HepG2 (cell line): ENCODE results near the gene MISP3. TPM values are rescaled to one million over a fixed set of nuclear protein-coding genes. Genes with fewer than 3 reads are reported as not detected.

Source experiments
- AKAP8 ChIP-seq: sonication (generic); formaldehyde crosslinking; IDR thresholded peaks from 2 replicates; pipeline ENCODE4 v1.5.1; 2020; ENCODE audit warnings: mild to moderate bottlenecking, missing genetic modification reagents
- ARID2 ChIP-seq: sonication (generic); formaldehyde crosslinking; IDR thresholded peaks from 2 replicates; pipeline ENCODE4 v1.8.1; 2022; ENCODE audit warnings: mild to moderate bottlenecking, missing genetic modification reagents, borderline replicate concordance
- ARID5B ChIP-seq: IDR thresholded peaks from 2 replicates; pipeline ENCODE4 v1.4.0; 2020; ENCODE audit warnings: mild to moderate bottlenecking, missing genetic modification reagents
- FOXP1 ChIP-seq, 2 experiments: fragments of 450-650 bp in 1 of 2; IDR thresholded peaks; 2 replicates each; pipeline ENCODE4 v1.6.1; 2017 to 2018; ENCODE audit warnings: antibody characterized with exemption in 1 of 2
- HDAC2 ChIP-seq: sonication (generic); formaldehyde crosslinking; IDR thresholded peaks from 2 replicates; pipeline ENCODE4 v1.4.0; 2020; ENCODE audit warnings: missing genetic modification reagents
- KLF12 ChIP-seq: sonication (generic); formaldehyde crosslinking; IDR thresholded peaks from 2 replicates; pipeline ENCODE4 v1.4.0; 2020; ENCODE audit warnings: missing genetic modification reagents, borderline replicate concordance
- NCOR1 ChIP-seq: fragments of 200-600 bp; sonication (generic); IDR thresholded peaks from 2 replicates; pipeline ENCODE4 v1.7.0; 2017; ENCODE audit warnings: antibody characterized with exemption, low read length, borderline replicate concordance
- NR2F1 ChIP-seq, 2 experiments: fragments of 450-650 bp in 1 of 2; formaldehyde crosslinking in 1 of 2; IDR thresholded peaks; 2 replicates each; pipeline versions ENCODE4 v1.5.0 to v1.6.1; 2016 to 2020; ENCODE audit warnings: mild to moderate bottlenecking in 1 of 2, missing compliant biosample characterization in 1 of 2, missing genetic modification reagents in 1 of 2, moderate library complexity in 1 of 2
- RAD21 ChIP-seq: fragments of 450-650 bp; formaldehyde crosslinking; IDR thresholded peaks from 2 replicates; pipeline ENCODE4 v1.5.0; 2020; ENCODE audit warnings: mild to moderate bottlenecking
- YEATS4 ChIP-seq: sonication (generic); formaldehyde crosslinking; IDR thresholded peaks from 2 replicates; pipeline ENCODE4 v1.4.0; 2020; ENCODE audit warnings: missing genetic modification reagents, borderline replicate concordance
- ZMAT3 ChIP-seq: sonication (generic); formaldehyde crosslinking; conservative IDR thresholded peaks from 2 replicates; pipeline ENCODE4 v1.7.0; 2021; ENCODE audit warnings: missing genetic modification reagents
- ZNF3 ChIP-seq: IDR thresholded peaks from 2 replicates; pipeline ENCODE4 v1.7.0; 2017; ENCODE audit warnings: inconsistent platforms
- ZNF331 ChIP-seq: sonication (generic); formaldehyde crosslinking; IDR thresholded peaks from 2 replicates; pipeline ENCODE4 v1.4.0; 2020; ENCODE audit warnings: missing genetic modification reagents
- ZNF451 ChIP-seq: sonication (generic); formaldehyde crosslinking; IDR thresholded peaks from 2 replicates; pipeline ENCODE4 v1.5.0; 2020; ENCODE audit warnings: mild to moderate bottlenecking, missing genetic modification reagents
- ZNF484 ChIP-seq: sonication (generic); formaldehyde crosslinking; IDR thresholded peaks from 2 replicates; pipeline ENCODE4 v1.5.1; 2020; ENCODE audit warnings: mild to moderate bottlenecking, low read depth, missing genetic modification reagents, borderline replicate concordance
- ZNF550 ChIP-seq: sonication (generic); formaldehyde crosslinking; IDR thresholded peaks from 2 replicates; pipeline ENCODE4 v1.4.0; 2020; ENCODE audit warnings: mild to moderate bottlenecking, missing genetic modification reagents, borderline replicate concordance
- ZNF678 ChIP-seq: sonication (generic); formaldehyde crosslinking; IDR thresholded peaks from 2 replicates; pipeline ENCODE4 v1.4.0; 2020; ENCODE audit warnings: mild to moderate bottlenecking, missing genetic modification reagents
- ZNF704 ChIP-seq: sonication (generic); formaldehyde crosslinking; IDR thresholded peaks from 2 replicates; pipeline ENCODE4 v1.8.1; 2023; ENCODE audit warnings: mild to moderate bottlenecking, inconsistent platforms, moderate library complexity, missing genetic modification reagents, borderline replicate concordance
- ZSCAN12 ChIP-seq: sonication (generic); formaldehyde crosslinking; IDR thresholded peaks from 2 replicates; pipeline ENCODE4 v1.9.0; 2021; ENCODE audit warnings: mild to moderate bottlenecking, missing genetic modification reagents
- polyA plus RNA-seq, 8 experiments: library from polyadenylated mRNA; depleted of rRNA in 3 of 8; stranded (reverse) in 7 of 8; unstranded in 1 of 8; fragments of >200 nt; fragmentation: Illumina TruSeq in 4 of 8; extraction: Trizol in 4 of 8; gene quantifications; 2 replicates each; pipeline versions ENCODE4 v1.2.1 to v1.2.3, GENCODE V29; 2011 to 2016; ENCODE audit warnings: low read depth in 4 of 8, missing spikeins in 1 of 8, mixed read lengths in 1 of 8; ENCODE audit not compliant: insufficient read depth in 1 of 8
- total RNA-seq, 5 experiments: library from RNA; depleted of rRNA; stranded (reverse); fragments of >200 nt; fragmentation: Illumina TruSeq; extraction: Trizol; gene quantifications; 2 replicates each; pipeline ENCODE4 v1.2.3, GENCODE V29; 2016; ENCODE audit warnings: low read depth in 1 of 5
- TF ChIP-seq, protein P1 (sequence below): sonication (generic); formaldehyde crosslinking; IDR thresholded peaks from 2 replicates; pipeline ENCODE4 v1.9.0; 2021; ENCODE audit warnings: missing genetic modification reagents, mild to moderate bottlenecking, borderline replicate concordance
- TF ChIP-seq, protein P2 (sequence below): sonication (generic); formaldehyde crosslinking; IDR thresholded peaks from 2 replicates; pipeline ENCODE4 v1.4.0; 2020; ENCODE audit warnings: missing genetic modification reagents

MISP3 gene
- total and polyA plus RNA-seq, 2 of the 13 experiments (the other 11 are each of a cell fraction or from before 2014, with no cell fraction given) = 2.5 to 5.4 TPM

GRCh38 chr19:14080887-14081796 lies 8.6 kb downstream of the MISP3 start (continued):
- TF ChIP-seq ZNF331 (CRISPR knock-in tag) = peak; percentile 37; the same call in 1 of the 2 replicates
- TF ChIP-seq ZSCAN12 (CRISPR knock-in tag) = no peak
- 0 out of 2 replicates have a peak, but pooled peaks have one; percentile 21 for TF ChIP-seq YEATS4 (CRISPR knock-in tag)
- peak in 1 of 2 experiments; percentile 28; a peak in 1 of 4 replicates for TF ChIP-seq NR2F1 (CRISPR knock-in tag; IDR thresholded peaks at IDR 0.05)
- peak; percentile 8; the same call in 1 of the 2 replicates for TF ChIP-seq RAD21
- peak; percentile 57; the same call in 1 of the 2 replicates for TF ChIP-seq AKAP8 (CRISPR knock-in tag)
- TF ChIP-seq ZMAT3 (CRISPR knock-in tag) = no peak; the same call in 1 of the 2 replicates
- no peak for TF ChIP-seq ZNF3 (CRISPR knock-in tag)
- peak; percentile 35 for TF ChIP-seq NCOR1
- TF ChIP-seq, protein P1, sequence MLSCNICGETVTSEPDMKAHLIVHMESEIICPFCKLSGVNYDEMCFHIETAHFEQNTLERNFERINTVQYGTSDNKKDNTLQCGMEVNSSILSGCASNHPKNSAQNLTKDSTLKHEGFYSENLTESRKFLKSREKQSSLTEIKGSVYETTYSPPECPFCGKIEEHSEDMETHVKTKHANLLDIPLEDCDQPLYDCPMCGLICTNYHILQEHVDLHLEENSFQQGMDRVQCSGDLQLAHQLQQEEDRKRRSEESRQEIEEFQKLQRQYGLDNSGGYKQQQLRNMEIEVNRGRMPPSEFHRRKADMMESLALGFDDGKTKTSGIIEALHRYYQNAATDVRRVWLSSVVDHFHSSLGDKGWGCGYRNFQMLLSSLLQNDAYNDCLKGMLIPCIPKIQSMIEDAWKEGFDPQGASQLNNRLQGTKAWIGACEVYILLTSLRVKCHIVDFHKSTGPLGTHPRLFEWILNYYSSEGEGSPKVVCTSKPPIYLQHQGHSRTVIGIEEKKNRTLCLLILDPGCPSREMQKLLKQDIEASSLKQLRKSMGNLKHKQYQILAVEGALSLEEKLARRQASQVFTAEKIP = no peak
- TF ChIP-seq FOXP1 (IDR thresholded peaks at IDR 0.05) = no peak
- TF ChIP-seq FOXP1 (CRISPR knock-in tag; IDR thresholded peaks at IDR 0.05) = peak; percentile 46
- peak; percentile 56; the same call in 1 of the 2 replicates for TF ChIP-seq HDAC2
- TF ChIP-seq ZNF550 (CRISPR knock-in tag) = no peak
- peak; percentile 77; the same call in 1 of the 2 replicates for TF ChIP-seq KLF12 (CRISPR knock-in tag)
- TF ChIP-seq ARID2 (CRISPR knock-in tag) = 0 out of 2 replicates have a peak, but pooled peaks have one; percentile 52
- TF ChIP-seq ZNF484 = no peak
- TF ChIP-seq ZNF704 = no peak
- no peak for TF ChIP-seq ZNF451 (CRISPR knock-in tag)
- TF ChIP-seq ARID5B (CRISPR knock-in tag) = peak; percentile 13; the same call in 1 of the 2 replicates
- TF ChIP-seq, protein P2, sequence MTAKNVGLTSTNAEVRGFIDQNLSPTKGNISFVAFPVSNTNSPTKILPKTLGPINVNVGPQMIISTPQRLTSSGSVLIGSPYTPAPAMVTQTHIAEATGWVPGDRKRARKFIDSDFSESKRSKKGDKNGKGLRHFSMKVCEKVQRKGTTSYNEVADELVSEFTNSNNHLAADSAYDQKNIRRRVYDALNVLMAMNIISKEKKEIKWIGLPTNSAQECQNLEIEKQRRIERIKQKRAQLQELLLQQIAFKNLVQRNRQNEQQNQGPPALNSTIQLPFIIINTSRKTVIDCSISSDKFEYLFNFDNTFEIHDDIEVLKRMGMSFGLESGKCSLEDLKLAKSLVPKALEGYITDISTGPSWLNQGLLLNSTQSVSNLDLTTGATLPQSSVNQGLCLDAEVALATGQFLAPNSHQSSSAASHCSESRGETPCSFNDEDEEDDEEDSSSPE (CRISPR knock-in tag) = peak; percentile 42; the same call in 1 of the 2 replicates
- TF ChIP-seq ZNF678 (CRISPR knock-in tag) = no peak
